Astrocyte (in vitro differentiated cells and primary cell): ENCODE results near the gene RARRES1. TPM values are rescaled to one million over a fixed set of nuclear protein-coding genes. Genes with fewer than 3 reads are reported as not detected.

Source experiments
- DNase-seq: peaks from one replicate; pipeline ENCODE4 v3.0.0-alpha.2; 2010; ENCODE audit warnings: low read depth
- FAIRE-seq: peaks from 2 replicates; lab custom pipeline; 2011; peaks lifted over from hg19 to GRCh38; lab: Jason Lieb, UNC
- H2AFZ ChIP-seq: 2 replicates; pipeline ENCODE4 v1.6.0; 2012; ENCODE audit warnings: low read depth, low read length, inconsistent platforms
- H3K27ac ChIP-seq: 2 replicates; pipeline ENCODE4 v1.5.1; 2011; ENCODE audit warnings: low read depth, low read length, inconsistent platforms
- H3K27me3 ChIP-seq: 2 replicates; pipeline ENCODE4 v1.6.0; 2011; ENCODE audit warnings: low read length, inconsistent platforms; ENCODE audit not compliant: insufficient read depth
- H3K36me3 ChIP-seq: 2 replicates; pipeline ENCODE4 v1.5.1; 2011; ENCODE audit warnings: low read length, inconsistent platforms; ENCODE audit not compliant: insufficient read depth
- H3K4me1 ChIP-seq: 2 replicates; pipeline ENCODE4 v1.5.1; 2011; ENCODE audit warnings: low read length, inconsistent platforms; ENCODE audit not compliant: insufficient read depth
- H3K4me2 ChIP-seq: 2 replicates; pipeline ENCODE4 v1.6.0; 2012; ENCODE audit warnings: low read length, inconsistent platforms
- H3K4me3 ChIP-seq: 2 replicates; pipeline ENCODE4 v1.5.1; 2011; ENCODE audit warnings: low read depth, mild to moderate bottlenecking, low read length, inconsistent platforms; ENCODE audit not compliant: insufficient read depth
- H3K79me2 ChIP-seq: 2 replicates; pipeline ENCODE4 v1.6.0; 2012; ENCODE audit warnings: mild to moderate bottlenecking, low read length, inconsistent platforms; ENCODE audit not compliant: insufficient read depth
- H3K9ac ChIP-seq: 2 replicates; pipeline ENCODE4 v1.6.0; 2012; ENCODE audit warnings: mild to moderate bottlenecking, low read length, inconsistent platforms
- H3K9me3 ChIP-seq: 2 replicates; pipeline ENCODE4 v1.5.1; 2012; ENCODE audit warnings: low read depth, mild to moderate bottlenecking, low read length, inconsistent platforms; ENCODE audit not compliant: insufficient read depth
- H4K20me1 ChIP-seq: 2 replicates; pipeline ENCODE4 v1.6.0; 2012; ENCODE audit warnings: low read length, inconsistent platforms; ENCODE audit not compliant: insufficient read depth
- H3K27ac Mint-ChIP-seq: one replicate; pipeline ENCODE4 v1.8.0; 2021; ENCODE audit warnings: mild to moderate bottlenecking, mixed read lengths; ENCODE audit not compliant: unreplicated experiment
- H3K27me3 Mint-ChIP-seq: one replicate; pipeline ENCODE4 v1.8.0; 2021; ENCODE audit warnings: low read depth, mixed read lengths; ENCODE audit not compliant: unreplicated experiment
- H3K36me3 Mint-ChIP-seq: one replicate; pipeline ENCODE4 v1.8.0; 2021; ENCODE audit warnings: low read depth, mixed read lengths; ENCODE audit not compliant: unreplicated experiment
- H3K4me1 Mint-ChIP-seq: one replicate; pipeline ENCODE4 v1.8.0; 2021; ENCODE audit warnings: low read depth, mixed read lengths; ENCODE audit not compliant: unreplicated experiment
- H3K4me3 Mint-ChIP-seq: one replicate; pipeline ENCODE4 v1.8.0; 2021; ENCODE audit warnings: mild to moderate bottlenecking, moderate library complexity, mixed read lengths; ENCODE audit not compliant: unreplicated experiment
- H3K9me3 Mint-ChIP-seq: one replicate; pipeline ENCODE4 v1.8.0; 2021; ENCODE audit warnings: mild to moderate bottlenecking, mixed read lengths; ENCODE audit not compliant: unreplicated experiment
- EZH2 ChIP-seq: IDR thresholded peaks from 2 replicates; pipeline ENCODE4 v1.6.1; 2012; ENCODE audit warnings: mild to moderate bottlenecking, low read length, inconsistent platforms; ENCODE audit not compliant: insufficient read depth
- total RNA-seq: library from RNA; stranded (reverse); gene quantifications from 2 replicates; pipeline ENCODE4 v1.2.1, GENCODE V29; 2021
- TF ChIP-seq, protein P1 (sequence below): IDR thresholded peaks from 2 replicates; pipeline ENCODE4 v1.5.1; 2011; ENCODE audit warnings: low read depth, mild to moderate bottlenecking, inconsistent platforms, low read length, moderate library complexity; ENCODE audit not compliant: insufficient read depth

RARRES1 gene
- total RNA-seq, 1 donor from 2014 or later: 1.2 TPM

DNA sequence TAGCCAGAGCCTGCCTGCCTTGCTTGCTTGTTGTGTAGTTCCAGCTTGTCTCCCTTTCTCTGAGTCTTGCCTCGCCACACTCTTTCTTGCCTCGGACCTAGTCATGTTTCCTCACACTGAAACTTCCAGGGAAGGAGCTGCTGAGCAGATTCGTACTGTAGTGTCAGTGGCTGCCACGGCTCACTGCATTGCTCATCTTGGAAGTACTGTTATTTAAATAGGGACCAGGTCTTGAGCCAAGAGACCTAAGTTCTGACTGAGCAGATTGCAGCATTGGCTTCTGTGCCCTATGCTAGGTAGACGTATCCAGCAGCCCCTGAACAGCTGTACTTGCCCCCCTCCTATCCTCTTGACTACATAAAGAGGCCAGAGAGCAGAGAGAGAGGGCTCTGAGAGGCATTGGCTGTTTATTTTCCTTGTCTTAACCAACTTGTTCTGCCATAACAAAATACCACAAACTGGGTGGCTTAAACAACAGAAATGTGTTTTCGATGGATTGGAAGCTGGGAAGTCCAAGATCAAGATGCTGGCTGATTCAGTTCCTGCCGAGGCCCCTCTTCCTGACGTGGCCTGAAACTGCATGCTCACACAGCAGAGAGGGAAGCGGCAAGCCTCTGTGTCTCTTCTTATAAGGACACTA lies 5.8 kb upstream of the RARRES1 start:
- Histone ChIP-seq H3K9me3 (peaks cover 4% of the 10 kb centered on the region), H3K27me3 (no peaks in the 10 kb centered on the region), H4K20me1 (no peaks in the 10 kb centered on the region), H3K27ac (no peak overlapping the region), H2AFZ (no peak overlapping the region), H3K4me1 (no peaks in the 10 kb centered on the region), H3K4me3 (no peak overlapping the region), H3K9ac (no peak overlapping the region), H3K4me2 (no peak overlapping the region), H3K79me2 (no peaks in the 10 kb centered on the region), H3K36me3 (peaks cover 5% of the 10 kb centered on the region)
- Mint-ChIP-seq H3K27ac (no peak overlapping the region), H3K27me3 (peaks cover 12% of the 10 kb centered on the region), H3K9me3 (peaks cover 10% of the 10 kb centered on the region), H3K4me1 (peaks cover 3% of the 10 kb centered on the region), H3K36me3 (peaks cover 11% of the 10 kb centered on the region), H3K4me3 (no peak overlapping the region)
- DNase-seq: no peak
- no peak for FAIRE-seq
- TF ChIP-seq, protein P1, sequence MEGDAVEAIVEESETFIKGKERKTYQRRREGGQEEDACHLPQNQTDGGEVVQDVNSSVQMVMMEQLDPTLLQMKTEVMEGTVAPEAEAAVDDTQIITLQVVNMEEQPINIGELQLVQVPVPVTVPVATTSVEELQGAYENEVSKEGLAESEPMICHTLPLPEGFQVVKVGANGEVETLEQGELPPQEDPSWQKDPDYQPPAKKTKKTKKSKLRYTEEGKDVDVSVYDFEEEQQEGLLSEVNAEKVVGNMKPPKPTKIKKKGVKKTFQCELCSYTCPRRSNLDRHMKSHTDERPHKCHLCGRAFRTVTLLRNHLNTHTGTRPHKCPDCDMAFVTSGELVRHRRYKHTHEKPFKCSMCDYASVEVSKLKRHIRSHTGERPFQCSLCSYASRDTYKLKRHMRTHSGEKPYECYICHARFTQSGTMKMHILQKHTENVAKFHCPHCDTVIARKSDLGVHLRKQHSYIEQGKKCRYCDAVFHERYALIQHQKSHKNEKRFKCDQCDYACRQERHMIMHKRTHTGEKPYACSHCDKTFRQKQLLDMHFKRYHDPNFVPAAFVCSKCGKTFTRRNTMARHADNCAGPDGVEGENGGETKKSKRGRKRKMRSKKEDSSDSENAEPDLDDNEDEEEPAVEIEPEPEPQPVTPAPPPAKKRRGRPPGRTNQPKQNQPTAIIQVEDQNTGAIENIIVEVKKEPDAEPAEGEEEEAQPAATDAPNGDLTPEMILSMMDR: no peak
- TF ChIP-seq EZH2: no peak

DNA sequence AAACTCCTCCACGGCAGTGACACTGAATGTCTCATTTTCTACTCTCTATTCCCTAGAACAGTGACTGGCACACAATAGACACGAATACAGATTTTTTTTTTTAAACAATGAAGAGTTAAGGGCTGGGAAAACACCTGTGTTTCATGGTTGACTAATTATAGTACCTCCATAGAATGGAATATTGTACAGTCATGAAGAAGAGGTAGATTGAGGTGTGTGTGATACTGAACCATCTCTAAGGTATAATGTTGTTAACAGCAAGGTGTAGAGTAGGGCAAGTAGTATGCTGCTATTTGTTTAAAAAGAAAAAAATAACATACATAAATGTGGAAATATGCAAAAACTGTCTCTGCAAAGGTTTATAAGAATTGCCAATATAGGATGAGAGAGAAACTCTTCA lies 5.2 kb upstream of the RARRES1 start:
- Mint-ChIP-seq H3K36me3 (peaks cover 11% of the 10 kb centered on the region), H3K9me3 (peaks cover 10% of the 10 kb centered on the region), H3K4me1 (peaks cover 3% of the 10 kb centered on the region), H3K4me3 (no peak overlapping the region), H3K27ac (no peak overlapping the region), H3K27me3 (peaks cover 12% of the 10 kb centered on the region)
- Histone ChIP-seq H3K27ac (no peak overlapping the region), H3K4me2 (no peak overlapping the region), H3K9ac (no peak overlapping the region), H3K4me3 (no peak overlapping the region), H3K9me3 (peaks cover 4% of the 10 kb centered on the region), H4K20me1 (no peaks in the 10 kb centered on the region), H3K27me3 (no peaks in the 10 kb centered on the region), H3K4me1 (no peaks in the 10 kb centered on the region), H2AFZ (no peak overlapping the region), H3K79me2 (no peaks in the 10 kb centered on the region), H3K36me3 (peaks cover 5% of the 10 kb centered on the region)
- DNase-seq (no peak), FAIRE-seq (no peak)
- TF ChIP-seq, protein P1: no peak
- no peak for TF ChIP-seq EZH2

DNA sequence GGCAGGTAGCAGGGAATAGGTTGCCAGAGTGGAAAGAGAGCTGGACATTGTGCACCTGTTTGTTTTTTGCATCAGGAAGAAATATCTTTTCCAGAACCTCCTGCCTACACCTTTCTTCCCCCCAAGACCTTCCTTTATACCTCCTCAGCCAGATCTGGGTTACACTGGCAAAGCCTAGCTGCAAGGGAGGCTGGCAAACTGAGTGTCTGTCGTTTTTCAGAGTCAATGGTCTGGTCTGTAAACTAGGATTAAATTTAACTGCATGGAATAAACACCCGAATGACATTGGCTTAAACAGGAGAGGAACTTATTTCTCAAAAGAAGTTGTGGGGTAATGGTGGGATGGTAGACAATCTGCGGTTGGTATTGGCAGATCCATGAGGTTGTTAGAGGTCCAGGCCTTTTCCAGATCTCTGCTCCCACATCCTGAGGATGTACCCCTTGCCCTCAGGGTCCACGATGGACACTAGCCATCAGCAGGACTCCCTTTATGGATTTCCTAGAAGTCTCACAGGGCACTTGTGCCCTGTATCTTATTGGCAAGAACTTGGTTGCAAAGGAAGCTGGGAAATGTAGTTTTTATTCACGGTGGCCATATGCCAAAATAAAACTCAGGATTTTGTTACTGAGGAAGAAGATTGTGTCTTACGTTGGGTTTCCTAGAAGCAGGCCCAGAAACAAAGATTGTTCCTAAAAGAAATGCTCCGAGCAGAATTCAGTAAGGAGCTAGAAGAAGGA lies 3.2 kb upstream of the RARRES1 start:
- Histone ChIP-seq H3K9ac (no peak overlapping the region), H3K36me3 (peaks cover 3% of the 10 kb centered on the region), H3K27me3 (no peaks in the 10 kb centered on the region), H3K4me1 (peaks cover 10% of the 10 kb centered on the region), H3K27ac (no peak overlapping the region), H3K9me3 (peaks cover 4% of the 10 kb centered on the region), H3K79me2 (no peaks in the 10 kb centered on the region), H3K4me2 (no peak overlapping the region), H2AFZ (no peak overlapping the region), H4K20me1 (no peaks in the 10 kb centered on the region), H3K4me3 (no peak overlapping the region)
- Mint-ChIP-seq H3K4me1 (peaks cover 3% of the 10 kb centered on the region), H3K27me3 (peaks cover 12% of the 10 kb centered on the region), H3K36me3 (peaks cover 8% of the 10 kb centered on the region), H3K4me3 (no peak overlapping the region), H3K9me3 (peaks cover 10% of the 10 kb centered on the region), H3K27ac (no peak overlapping the region)
- no peak for FAIRE-seq
- no peak for DNase-seq
- TF ChIP-seq EZH2: no peak
- TF ChIP-seq, protein P1: no peak
